HG03442 (cell line): Measurements from ENCODE around the gene OR2J1.
"Not testable (repeated sequence)": the region's sequence is repeated elsewhere in the genome, so short reads cannot be mapped to it uniquely, and the experiment has no call there.

ENCODE experiments used
- ATAC-seq: cut with Tn5 transposase; IDR thresholded peaks from one replicate; pipeline ENCODE4 v1.9.1; 2021; ENCODE audit warnings: mild to moderate bottlenecking, moderate library complexity; ENCODE audit not compliant: unreplicated experiment

The OR2J1 gene

DNA sequence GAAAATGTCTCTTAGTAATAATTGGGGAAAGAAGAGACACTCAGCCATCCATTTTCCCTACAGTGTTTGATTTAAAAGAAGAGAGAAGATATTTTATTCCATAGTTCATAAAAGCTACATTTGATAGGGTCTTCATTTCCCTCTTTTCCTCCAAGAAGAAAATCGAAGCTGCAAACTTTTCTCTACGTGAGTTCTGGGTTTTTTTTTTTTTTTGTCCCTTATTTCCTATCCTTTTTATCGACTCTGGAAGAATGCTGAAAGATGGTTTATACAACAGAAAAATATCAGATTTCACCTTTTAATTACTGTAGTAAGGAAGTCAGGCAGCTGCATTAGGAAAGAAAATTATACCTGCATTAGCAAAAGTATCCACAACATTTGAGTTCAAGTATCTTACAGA, at the start of gene OR2J1:
OR2J1 (plus strand) TSS at position 301 of the 400 bp plus-strand sequence. CDS start 1,453 bp downstream, outside the sequence.
- ATAC-seq = no peak

DNA sequence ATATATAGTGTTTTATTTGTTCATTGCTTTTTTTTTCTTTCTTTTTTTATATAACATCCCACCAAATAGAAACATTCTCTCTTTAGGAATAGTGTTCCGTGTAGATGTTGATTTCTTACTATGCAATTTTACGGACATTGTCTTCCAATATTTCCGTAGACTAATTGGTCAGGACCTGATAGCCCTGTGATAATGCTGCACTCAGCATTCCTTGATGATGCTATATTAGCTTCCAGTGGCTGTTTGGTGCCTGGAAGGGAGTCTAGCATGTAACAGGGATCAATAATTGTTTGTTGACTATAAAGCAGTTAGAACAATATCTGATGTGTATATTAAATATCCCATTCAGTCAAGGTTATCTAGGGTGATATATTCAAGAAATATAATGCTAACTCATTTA, 47.6 kb upstream of the OR2J1 start:
- no peak for ATAC-seq

DNA sequence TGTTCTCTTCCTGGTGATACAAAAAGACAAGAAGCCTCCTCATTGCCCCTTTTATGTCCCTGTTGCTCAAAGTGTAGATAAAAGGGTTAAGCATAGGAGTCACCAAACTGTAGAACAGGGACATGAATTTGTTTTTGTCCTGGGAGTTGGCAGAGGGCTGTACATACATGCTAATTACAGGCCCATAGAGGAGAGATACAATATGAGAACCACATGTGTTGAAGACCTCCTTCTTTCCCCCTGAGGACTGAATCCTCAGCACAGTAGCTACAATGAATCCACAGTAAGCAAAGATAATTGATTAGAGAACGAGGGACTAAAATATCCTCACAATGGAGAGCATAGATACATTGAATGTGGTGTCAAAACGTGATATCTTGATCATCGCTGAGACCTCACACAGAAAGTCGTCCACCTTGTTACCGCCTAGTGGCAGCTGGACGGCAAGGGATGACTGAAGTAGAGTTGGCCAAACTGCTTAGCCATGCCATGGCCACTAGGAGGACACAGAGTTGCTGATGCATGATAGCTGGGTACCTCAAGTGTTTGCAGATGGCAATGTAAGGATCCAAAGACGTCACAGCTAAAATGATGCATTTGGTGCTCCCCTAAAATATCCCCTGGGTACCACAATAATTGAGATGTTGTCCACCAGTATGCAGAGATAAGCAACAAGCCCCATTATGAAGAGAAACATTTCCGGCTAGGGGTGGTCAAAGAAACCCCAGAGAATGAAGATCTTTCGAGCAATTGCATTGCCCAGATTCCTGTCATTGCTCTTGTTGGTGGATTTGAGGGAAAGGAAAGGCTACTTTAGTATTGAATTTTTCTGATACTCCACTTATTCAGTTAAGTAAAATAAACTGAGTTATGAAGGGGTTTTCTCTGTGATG, 27.2 kb upstream of the OR2J1 start:
- no peak for ATAC-seq

DNA sequence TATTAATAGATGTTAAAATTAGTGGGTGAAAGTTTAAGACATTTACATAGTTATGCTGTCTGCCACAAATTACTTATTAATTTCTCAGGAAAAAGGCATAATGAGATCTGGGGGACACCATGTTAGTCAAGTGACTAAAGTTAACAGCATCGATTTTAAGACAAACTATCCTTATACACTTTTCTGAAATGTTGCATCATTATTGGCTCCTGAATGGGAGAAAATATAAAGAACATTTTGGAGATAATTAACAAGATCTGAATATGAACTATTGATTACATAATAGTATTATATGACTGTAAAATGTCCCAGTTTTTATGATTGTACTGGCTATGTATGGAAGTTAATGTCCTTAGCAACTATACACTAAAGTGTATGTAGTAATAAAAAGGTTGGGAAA, 20.1 kb upstream of the OR2J1 start:
- no peak for ATAC-seq

DNA sequence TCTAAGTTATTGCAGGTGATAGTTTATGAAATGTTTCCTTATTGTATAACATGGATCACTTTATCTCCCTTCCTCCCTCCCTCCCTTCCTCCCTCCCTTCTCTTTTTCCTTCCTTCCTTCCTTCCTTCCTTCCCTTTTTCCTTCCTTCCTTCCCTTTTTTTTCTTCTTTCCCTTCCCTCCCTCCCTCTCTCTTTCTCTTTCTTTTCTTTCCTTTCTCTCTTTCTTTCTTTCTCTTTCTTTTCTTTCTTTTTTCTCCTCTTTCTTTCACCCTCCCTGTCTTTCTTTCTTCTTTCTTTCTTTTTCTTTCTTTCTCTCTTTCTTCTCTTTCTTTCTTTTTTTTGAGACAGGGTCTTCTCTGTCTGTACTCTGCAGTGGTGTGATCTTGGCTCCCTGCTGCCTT, 18.0 kb upstream of the OR2J1 start:
- ATAC-seq = no peak

DNA sequence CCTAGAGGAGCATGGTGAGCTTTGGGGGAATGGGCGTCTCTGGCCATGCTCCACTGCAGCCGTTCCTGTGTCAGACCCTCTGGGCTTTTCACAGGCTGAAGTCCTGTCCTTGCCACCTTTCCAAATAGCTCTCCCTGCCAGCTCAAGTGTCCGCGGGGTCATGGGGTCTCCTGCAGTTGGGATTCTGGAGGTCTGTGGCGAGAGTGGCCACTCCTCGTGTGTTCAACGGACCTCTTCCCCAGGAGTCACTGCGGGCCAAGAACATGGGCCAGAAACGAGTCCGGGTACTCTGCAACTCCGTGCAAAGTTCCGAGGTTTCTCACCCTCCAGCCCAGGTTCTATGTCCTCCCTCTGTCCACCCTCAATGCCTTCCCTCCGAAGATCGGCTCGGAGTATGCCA, 16.8 kb upstream of the OR2J1 start:
- no peak for ATAC-seq

DNA sequence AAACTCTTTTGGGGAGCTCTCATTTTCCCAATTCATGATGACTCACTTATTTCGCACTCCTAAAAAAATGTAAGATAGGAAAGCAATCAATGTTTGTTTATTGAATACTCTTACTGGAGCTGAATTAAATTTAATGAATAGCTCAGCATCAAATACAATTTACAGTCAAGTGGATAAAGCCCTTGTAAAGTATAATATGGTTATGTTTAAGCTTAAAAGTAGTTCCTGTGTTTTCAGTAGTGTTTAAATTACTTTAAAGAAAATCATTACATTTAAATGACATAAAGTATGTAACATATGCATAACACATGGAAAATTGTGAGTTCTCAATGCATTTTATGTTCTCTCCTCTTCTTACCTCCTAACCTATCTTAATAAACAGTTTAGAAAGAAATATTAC, 12.1 kb upstream of the OR2J1 start, which contains the start of gene OR2B3:
OR2B3 (minus strand) TSS at position 101 of the 400 bp plus-strand sequence; CDS start at position 36, 65 bp downstream.
- ATAC-seq = no peak

DNA sequence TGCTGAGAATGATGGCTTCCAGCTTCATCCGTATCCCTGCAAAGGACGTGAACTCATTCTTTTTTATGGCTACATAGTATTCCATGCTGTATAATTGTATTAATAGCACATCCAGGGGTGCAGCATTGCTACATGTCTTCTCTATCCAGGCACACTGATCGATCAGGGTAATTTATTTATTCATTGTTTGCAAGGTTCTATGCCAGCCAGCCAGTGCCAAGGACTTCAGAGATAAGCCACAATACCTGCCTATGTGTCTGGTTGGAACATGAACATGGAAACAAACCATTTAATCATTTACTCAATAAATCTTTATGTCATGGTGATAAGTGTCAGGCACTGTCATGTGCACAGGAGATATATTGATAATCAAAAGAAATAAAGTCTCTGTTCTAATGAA, 6.3 kb upstream of the OR2J1 start:
- no peak for ATAC-seq

DNA sequence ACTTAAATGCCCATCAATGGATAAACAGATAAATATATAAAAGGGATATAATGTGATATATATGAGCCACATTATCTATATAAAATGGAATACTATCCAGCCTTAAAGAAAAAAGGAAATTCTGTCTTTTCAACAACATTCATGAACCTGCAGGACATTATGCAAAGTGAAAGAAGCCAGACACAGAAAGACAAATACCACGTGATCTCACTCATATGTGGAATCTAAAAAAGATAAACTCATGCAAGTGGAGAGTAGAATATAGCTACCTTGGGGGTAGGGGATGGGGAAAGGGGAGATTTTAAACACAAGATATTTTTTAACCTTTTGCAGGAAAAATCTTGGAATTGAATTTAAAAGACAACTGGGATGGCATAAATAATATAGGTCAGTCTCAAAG, 1.5 kb upstream of the OR2J1 start:
- ATAC-seq = no peak

DNA sequence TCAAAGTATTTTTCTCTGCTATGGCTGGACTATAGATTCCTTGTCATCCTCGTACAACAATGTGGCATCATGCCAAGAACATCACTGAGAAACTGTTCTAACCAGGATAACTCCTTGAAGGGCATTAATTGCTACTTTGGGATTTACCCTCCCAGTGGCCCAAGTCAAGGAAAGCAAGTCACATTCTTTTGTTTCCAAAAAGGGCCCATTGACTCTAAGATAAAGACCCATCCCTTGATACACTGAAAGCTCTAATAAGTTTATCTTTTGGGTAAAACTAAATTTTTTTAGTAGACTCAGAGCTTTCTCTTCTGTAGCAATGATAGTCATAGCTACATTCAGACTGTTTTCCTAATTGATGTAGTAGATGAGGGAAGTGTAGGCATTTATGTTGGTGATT, 8.5 kb downstream of the OR2J1 start, which contains the start of gene OR2J3:
OR2J3 (plus strand) TSS at position 301 of the 400 bp plus-strand sequence. CDS start 3,833 bp downstream, outside the sequence.
- no peak for ATAC-seq

DNA sequence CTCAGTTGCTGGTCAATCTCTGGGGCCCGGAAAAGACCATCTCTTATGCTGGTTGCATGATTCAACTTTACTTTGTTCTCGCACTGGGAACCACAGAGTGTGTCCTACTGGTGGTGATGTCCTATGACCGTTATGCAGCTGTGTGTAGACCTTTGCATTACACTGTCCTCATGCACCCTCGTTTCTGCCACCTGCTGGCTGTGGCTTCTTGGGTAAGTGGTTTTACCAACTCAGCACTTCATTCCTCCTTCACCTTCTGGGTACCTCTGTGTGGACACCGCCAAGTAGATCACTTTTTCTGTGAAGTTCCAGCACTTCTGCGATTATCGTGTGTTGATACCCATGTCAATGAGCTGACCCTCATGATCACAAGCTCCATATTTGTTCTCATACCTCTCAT, 12.8 kb downstream of the OR2J1 start:
- ATAC-seq = no peak

DNA sequence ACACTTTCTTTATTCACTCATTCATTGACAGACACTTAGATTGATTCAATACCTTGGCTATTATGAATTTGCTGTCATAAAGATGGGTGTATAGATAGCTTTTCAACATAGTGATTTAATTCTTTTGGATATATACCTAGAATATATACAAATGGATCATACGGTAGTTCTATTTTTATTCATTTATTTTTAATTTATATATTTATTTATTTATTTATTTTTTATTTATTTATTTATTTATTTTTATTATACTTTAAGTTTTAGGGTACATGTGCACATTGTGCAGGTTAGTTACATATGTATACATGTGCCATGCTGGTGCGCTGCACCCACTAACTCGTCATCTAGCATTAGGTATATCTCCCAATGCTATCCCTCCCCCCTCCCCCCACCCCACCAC, 15.7 kb downstream of the OR2J1 start:
- ATAC-seq = not testable (repeated sequence)

DNA sequence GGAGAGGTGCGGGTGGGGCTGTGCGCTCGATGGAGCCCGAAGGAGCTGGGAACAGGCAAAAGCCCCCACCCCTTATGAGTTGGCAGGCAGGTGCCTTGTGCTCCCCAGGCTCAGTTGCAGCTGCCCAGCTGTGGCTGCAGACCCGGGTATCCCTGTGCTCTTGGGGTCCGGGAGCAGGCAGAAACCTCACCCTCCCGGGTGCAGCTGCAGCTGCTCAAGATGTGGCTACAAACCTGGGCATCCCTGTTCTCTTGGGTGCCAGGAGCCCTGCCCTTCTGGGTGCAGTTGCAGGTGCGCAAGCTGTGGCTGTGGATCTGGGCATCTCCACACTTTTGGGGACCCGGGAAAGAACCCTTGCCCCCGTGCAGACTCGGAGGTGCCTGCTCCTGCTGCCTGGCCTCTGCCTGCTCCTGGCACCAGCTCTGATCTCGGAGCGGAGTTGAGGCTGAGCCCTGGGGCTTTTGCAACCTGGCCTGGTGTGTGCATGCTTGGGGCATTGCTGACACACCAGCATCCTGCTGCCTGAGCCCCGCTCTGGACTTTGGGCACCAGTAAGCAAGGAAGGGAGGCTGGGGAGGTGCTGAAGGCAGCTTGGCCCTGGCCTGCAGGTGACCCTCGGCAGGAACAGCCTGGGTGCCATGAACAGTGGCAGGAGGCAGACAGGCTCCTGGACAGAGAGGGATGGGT, 30.2 kb downstream of the OR2J1 start:
- ATAC-seq = no peak

DNA sequence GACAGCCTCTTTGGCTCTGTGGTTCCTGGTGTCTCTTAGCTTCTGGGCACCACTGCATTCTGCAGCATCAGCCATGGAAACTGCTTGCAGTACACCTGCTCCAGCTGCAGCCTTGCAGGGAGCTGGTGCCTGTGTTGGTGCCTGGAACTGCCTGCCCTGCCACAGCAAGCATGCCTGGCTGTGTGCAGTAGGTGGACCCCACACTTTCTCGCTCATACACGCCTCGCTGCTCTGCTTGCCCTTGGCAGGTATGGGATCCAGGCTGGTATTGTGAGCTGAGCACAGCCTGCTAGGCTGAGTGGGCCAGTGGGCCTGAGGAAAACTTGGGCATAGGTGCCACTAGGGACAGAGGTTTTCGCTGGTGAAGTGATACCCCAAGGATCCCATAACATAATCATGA, 31.4 kb downstream of the OR2J1 start:
- ATAC-seq = no peak

DNA sequence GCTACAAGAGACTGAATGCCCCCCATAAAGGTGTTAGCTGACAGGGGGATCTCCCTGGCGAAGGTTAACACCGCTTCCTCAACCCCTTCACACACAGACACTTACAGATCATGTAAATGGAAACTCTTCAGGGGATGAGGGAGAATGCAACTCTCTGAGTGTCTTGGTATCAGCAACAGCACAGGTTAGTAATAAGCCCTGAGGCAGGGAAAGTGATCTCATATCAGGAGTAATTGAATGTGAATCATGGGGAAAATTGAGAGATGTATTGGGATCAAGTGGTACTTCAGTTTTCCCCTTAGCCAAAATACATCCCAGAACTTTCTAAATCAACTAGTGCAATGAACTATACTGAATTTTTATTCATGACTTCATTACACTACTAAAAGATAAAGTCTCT, 32.4 kb downstream of the OR2J1 start:
- no peak for ATAC-seq

DNA sequence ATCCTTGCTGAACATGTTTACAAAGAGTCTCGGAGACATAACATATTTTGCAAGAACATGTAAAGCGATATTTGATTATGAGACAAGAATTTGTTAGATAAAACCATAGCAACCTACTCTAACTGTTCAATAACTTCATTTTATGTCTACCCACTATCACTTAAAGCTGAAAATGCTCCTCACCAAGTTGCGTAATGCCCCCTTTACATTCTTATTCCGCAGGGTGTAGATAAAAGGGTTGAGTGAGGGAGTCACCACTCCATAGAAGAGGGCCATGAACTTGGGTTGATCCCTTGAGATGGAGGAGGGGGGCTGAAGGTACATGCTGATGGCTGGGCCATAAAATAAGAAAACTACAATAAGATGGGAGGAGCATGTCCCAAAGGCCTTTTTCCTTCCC, 38.4 kb downstream of the OR2J1 start:
- ATAC-seq = no peak

DNA sequence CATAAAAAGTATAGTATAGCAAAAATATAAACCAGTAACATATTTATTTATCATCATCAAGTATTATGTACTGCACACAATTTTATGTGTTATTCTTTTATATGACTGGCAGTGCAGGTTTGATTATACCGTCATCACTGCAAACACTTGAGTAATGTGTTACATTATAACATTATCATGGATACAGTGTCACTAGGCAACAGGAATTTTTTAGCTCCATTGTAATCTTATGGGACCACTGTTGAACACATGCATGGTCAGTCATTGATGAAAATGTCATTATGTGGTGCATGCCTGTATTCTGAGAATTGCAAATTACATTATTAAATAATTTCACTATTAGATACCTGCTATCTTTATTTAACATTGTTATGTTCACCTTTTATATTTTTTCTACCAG, 42.3 kb downstream of the OR2J1 start:
- no peak for ATAC-seq

DNA sequence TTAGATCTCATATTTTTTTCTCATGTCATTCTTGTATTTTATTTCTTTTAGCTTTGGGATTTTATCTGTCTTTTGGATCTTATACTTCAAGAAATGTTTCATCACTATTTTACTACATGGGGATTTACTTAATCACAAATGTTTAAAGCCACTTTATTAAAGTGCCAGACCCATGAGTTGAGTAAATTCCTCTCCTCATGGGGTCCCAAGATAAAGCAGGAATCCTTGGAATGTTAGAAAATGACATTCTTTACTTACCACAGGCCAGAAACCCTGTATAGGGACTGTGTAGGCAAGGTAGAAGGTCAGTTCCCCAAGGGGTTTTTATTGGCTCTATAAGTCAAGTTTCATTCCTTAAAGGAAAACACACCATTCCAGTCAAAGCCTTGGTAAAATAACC, 43.0 kb downstream of the OR2J1 start:
- ATAC-seq = no peak

DNA sequence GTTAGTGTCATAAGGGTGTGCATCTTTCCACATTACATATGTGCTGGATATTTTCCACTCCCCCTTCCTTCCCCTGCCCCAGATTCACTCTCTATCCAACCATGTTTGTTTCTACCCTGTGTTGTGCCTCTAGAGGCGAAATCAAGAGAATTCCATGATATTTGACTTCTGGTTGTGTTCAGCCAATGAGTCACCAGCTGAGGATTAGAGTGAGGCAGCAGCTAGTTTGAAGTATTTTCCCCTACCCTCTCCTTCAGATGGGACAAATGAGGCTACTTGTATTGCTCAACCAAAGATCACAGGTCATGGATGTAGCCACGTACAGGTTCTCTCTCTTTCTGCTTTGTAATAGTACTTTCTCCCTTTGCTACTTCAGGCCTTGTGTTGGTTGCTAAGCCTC, 46.9 kb downstream of the OR2J1 start:
- ATAC-seq = no peak

DNA sequence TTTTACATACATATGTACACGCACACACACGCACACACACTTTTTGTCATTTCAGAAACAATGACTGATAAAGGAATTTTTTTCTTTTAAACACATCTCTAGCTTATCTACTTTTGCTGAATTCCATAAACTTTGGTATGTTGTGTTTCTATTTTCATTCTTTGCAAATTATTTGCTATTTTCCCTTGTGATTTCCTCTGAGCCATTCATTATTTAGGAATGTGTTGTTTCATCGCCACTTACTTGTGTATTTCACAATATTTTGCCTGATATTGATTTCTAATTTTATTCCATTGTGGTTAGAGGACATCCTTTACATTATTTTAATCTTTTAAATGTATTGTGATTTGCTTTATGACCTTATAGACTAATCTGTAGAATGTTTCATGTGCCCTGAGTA, 47.8 kb downstream of the OR2J1 start:
- no peak for ATAC-seq

DNA sequence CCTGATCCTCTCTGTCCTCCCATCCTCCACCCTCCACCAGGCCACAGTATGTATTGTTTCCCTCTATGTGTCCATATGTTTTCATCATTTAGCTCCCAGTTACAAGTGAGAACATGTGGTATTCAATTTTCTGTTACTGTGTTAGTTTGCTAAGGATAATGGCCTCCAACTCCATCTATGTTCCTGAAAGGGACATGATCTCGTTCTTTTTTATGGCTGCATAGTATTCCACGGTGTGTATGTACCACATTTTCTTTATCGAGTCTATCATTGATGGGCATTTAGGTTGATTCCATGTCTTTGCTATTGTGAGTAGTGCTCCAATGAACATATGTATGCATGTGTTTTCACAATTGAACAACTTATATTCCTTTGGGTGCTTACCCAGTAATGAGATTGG, 50.2 kb downstream of the OR2J1 start:
- ATAC-seq = not testable (repeated sequence)
